GM12878 (cell line): ENCODE results near the gene PCYT1B.

Experiments
- BRCA1 ChIP-seq: IDR thresholded peaks from 2 replicates; pipeline ENCODE4 v1.6.1; 2011; ENCODE audit warnings: low read depth, low read length, improper control_type of control experiment
- EP300 ChIP-seq, 2 experiments: fragments of 150-350 bp in 1 of 2; IDR thresholded peaks; 2 replicates each; pipeline ENCODE4 v1.6.1; 2011 to 2012; ENCODE audit warnings: low read depth in 2 of 2, low read length in 2 of 2, borderline replicate concordance in 1 of 2, improper control_type of control experiment in 1 of 2, inconsistent platforms in 1 of 2; ENCODE audit not compliant: control insufficient read depth in 1 of 2
- ETV6 ChIP-seq, 2 experiments: fragments of 450-650 bp in 1 of 2; IDR thresholded peaks in 1 of 2; conservative IDR thresholded peaks in 1 of 2; 2 replicates each; pipeline ENCODE4 v1.6.1; 2014; ENCODE audit warnings: antibody characterized with exemption in 1 of 2, borderline replicate concordance in 1 of 2, low read depth in 1 of 2, mild to moderate bottlenecking in 1 of 2, moderate library complexity in 1 of 2
- IKZF1 ChIP-seq: fragments of 450-650 bp; conservative IDR thresholded peaks from 2 replicates; pipeline ENCODE4 v1.6.1; 2017; ENCODE audit warnings: antibody characterized with exemption, mild to moderate bottlenecking
- POLR2A ChIP-seq: IDR thresholded peaks from 2 replicates; pipeline ENCODE4 v1.6.1; 2011; ENCODE audit warnings: low read depth, mild to moderate bottlenecking, low read length
- RAD51 ChIP-seq: fragments of 450-650 bp; IDR thresholded peaks from 2 replicates; pipeline ENCODE4 v1.6.1; 2016; ENCODE audit warnings: moderate library complexity, mild to moderate bottlenecking, inconsistent platforms
- SRF ChIP-seq, 2 experiments: IDR thresholded peaks; 2 replicates each; pipeline ENCODE4 v1.6.1; 2011; ENCODE audit warnings: low read depth in 2 of 2, low read length in 2 of 2, mild to moderate bottlenecking in 1 of 2, moderate library complexity in 1 of 2
- SUPT20H ChIP-seq: IDR thresholded peaks from 2 replicates; pipeline ENCODE4 v1.6.1; 2011; ENCODE audit warnings: low read depth, mild to moderate bottlenecking, low read length, moderate library complexity, borderline replicate concordance; ENCODE audit not compliant: control insufficient read depth
- TF ChIP-seq, protein P1 (sequence below): IDR thresholded peaks from 2 replicates; pipeline ENCODE4 v1.6.1; 2012; ENCODE audit warnings: low read length, inconsistent platforms
- TF ChIP-seq, protein P2 (sequence below), 3 experiments: IDR thresholded peaks in 2 of 3; conservative IDR thresholded peaks in 1 of 3; 2 replicates each; pipeline ENCODE4 v1.5.1; 2011; ENCODE audit warnings: low read depth in 3 of 3, low read length in 3 of 3, mild to moderate bottlenecking in 3 of 3, control low read depth in 2 of 3, moderate library complexity in 2 of 3, inconsistent platforms in 1 of 3, mixed read lengths in 1 of 3; ENCODE audit not compliant: control insufficient read depth in 2 of 3, insufficient read depth in 1 of 3; ENCODE audit errors: extremely low read depth in 1 of 3

DNA sequence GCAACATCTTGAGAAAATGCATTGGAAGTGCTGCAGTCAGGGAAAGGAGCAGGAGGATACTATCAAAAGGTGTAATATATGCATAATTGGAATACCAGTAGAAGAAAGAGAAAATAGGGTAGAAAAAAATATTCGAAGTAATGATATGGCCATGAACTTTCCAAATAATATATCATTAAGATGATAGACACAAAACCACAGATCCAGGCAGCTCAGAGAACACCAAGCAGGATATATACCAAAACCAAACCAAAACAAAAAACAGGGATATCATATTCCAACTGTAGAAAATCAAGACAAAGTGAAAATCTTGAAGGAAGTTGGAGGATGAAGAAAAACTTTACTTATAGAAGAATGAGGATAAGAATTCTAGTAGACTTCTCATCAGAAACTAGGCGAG, 36.9 kb upstream of the PCYT1B start:
- TF ChIP-seq BRCA1 (no peak), RAD51 (no peak), EP300 (IDR thresholded peaks at IDR 0.05; ENCODE audit: borderline replicate concordance in 1 of 2, control insufficient read depth in 1 of 2, low read depth in 2 of 2, low read length in 2 of 2) (no peak), SRF (IDR thresholded peaks at IDR 0.05; ENCODE audit: low read depth in 2 of 2, low read length in 2 of 2) (no peak), POLR2A (no peak), IKZF1 (no peak), ETV6 (conservative IDR thresholded peaks at IDR 0.05 in 1 of 2, IDR thresholded peaks at IDR 0.05 in 1 of 2; ENCODE audit: borderline replicate concordance in 1 of 2, low read depth in 1 of 2) (no peak), SUPT20H (no peak)
- TF ChIP-seq, protein P1, sequence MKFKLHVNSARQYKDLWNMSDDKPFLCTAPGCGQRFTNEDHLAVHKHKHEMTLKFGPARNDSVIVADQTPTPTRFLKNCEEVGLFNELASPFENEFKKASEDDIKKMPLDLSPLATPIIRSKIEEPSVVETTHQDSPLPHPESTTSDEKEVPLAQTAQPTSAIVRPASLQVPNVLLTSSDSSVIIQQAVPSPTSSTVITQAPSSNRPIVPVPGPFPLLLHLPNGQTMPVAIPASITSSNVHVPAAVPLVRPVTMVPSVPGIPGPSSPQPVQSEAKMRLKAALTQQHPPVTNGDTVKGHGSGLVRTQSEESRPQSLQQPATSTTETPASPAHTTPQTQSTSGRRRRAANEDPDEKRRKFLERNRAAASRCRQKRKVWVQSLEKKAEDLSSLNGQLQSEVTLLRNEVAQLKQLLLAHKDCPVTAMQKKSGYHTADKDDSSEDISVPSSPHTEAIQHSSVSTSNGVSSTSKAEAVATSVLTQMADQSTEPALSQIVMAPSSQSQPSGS: no peak
- TF ChIP-seq, protein P2, sequence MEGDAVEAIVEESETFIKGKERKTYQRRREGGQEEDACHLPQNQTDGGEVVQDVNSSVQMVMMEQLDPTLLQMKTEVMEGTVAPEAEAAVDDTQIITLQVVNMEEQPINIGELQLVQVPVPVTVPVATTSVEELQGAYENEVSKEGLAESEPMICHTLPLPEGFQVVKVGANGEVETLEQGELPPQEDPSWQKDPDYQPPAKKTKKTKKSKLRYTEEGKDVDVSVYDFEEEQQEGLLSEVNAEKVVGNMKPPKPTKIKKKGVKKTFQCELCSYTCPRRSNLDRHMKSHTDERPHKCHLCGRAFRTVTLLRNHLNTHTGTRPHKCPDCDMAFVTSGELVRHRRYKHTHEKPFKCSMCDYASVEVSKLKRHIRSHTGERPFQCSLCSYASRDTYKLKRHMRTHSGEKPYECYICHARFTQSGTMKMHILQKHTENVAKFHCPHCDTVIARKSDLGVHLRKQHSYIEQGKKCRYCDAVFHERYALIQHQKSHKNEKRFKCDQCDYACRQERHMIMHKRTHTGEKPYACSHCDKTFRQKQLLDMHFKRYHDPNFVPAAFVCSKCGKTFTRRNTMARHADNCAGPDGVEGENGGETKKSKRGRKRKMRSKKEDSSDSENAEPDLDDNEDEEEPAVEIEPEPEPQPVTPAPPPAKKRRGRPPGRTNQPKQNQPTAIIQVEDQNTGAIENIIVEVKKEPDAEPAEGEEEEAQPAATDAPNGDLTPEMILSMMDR (IDR thresholded peaks at IDR 0.05 in 2 of 3, conservative IDR thresholded peaks at IDR 0.05 in 1 of 3; ENCODE audit: control insufficient read depth in 2 of 3, extremely low read depth in 1 of 3, insufficient read depth in 1 of 3, low read depth in 3 of 3, low read length in 3 of 3): no peak
